ENCODE results near the gene UBAC2. TPM values are rescaled to one million over a fixed set of nuclear protein-coding genes. Genes with fewer than 3 reads are reported as not detected.

UBAC2 gene
- total RNA-seq, 1 donor from 2014 or later = 36.3 TPM

GRCh38 chr13:99314640-99315176, 114.1 kb downstream of the UBAC2 start:
- intact Hi-C loops (cut with micrococcal nuclease) = no loop called here
- no peak for ATAC-seq

GRCh38 chr13:99315186-99315585, 114.5 kb downstream of the UBAC2 start:
- ATAC-seq = no peak
- no peak for DNase-seq
- intact Hi-C loops (cut with micrococcal nuclease) = no loop called here

More at GRCh38 chr13:99314640-99315176, 114.1 kb downstream of the UBAC2 start:
- no peak for DNase-seq

GRCh38 chr13:99316224-99316623, 115.6 kb downstream of the UBAC2 start:
- no peak for DNase-seq
- ATAC-seq = no peak
- intact Hi-C loops (cut with micrococcal nuclease) = no loop called here

GRCh38 chr13:99316657-99317256, 116.1 kb downstream of the UBAC2 start:
- DNase-seq (no peak), ATAC-seq (peak; percentile 52)
- intact Hi-C loops (cut with micrococcal nuclease) = no loop called here

GRCh38 chr13:99320693-99321481, 120.2 kb downstream of the UBAC2 start:
- intact Hi-C loops (cut with micrococcal nuclease) = no loop called here
- ATAC-seq (peak; percentile 30), DNase-seq (no peak)

- intact Hi-C loops (cut with micrococcal nuclease) = no loop called here
- ATAC-seq (no peak), DNase-seq (no peak)
Measured at GRCh38 chr13:99321709-99322108, 121.1 kb downstream of the UBAC2 start.

- no peak for DNase-seq
- intact Hi-C loops (cut with micrococcal nuclease) = no loop called here
- ATAC-seq = peak; percentile 81
Measured at GRCh38 chr13:99322297-99323103, 121.8 kb downstream of the UBAC2 start.

- intact Hi-C loops (cut with micrococcal nuclease) = no loop called here
- ATAC-seq (no peak), DNase-seq (no peak)
Measured at GRCh38 chr13:99323488-99323887, 122.8 kb downstream of the UBAC2 start.

GRCh38 chr13:99326012-99326411, 125.4 kb downstream of the UBAC2 start:
- ATAC-seq = no peak
- intact Hi-C loops (cut with micrococcal nuclease) = no loop called here
- DNase-seq = no peak

- intact Hi-C loops (cut with micrococcal nuclease) = no loop called here
- no peak for ATAC-seq
- DNase-seq = no peak
Measured at GRCh38 chr13:99327126-99327525, 126.5 kb downstream of the UBAC2 start.

- DNase-seq = no peak
- no peak for ATAC-seq
- intact Hi-C loops (cut with micrococcal nuclease) = no loop called here
Measured at GRCh38 chr13:99327761-99328160, 127.1 kb downstream of the UBAC2 start.

GRCh38 chr13:99329477-99329876, 128.8 kb downstream of the UBAC2 start:
- DNase-seq (no peak), ATAC-seq (no peak)
- intact Hi-C loops (cut with micrococcal nuclease) = no loop called here

GRCh38 chr13:99330942-99331341, 130.3 kb downstream of the UBAC2 start:
- ATAC-seq (no peak), DNase-seq (no peak)
- intact Hi-C loops (cut with micrococcal nuclease) = no loop called here

- DNase-seq (no peak), ATAC-seq (no peak)
- intact Hi-C loops (cut with micrococcal nuclease) = no loop called here
Measured at GRCh38 chr13:99331881-99332293, 131.2 kb downstream of the UBAC2 start.

GRCh38 chr13:99332456-99332855, 131.8 kb downstream of the UBAC2 start:
- DNase-seq (peak; percentile 47), ATAC-seq (no peak)
- intact Hi-C loops (cut with micrococcal nuclease) = no loop called here

GRCh38 chr13:99334221-99334620, 133.6 kb downstream of the UBAC2 start:
- ATAC-seq (no peak), DNase-seq (no peak)
- intact Hi-C loops (cut with micrococcal nuclease) = no loop called here

GRCh38 chr13:99335087-99335486, 134.4 kb downstream of the UBAC2 start:
- intact Hi-C loops (cut with micrococcal nuclease) = no loop called here
- DNase-seq = no peak
- no peak for ATAC-seq

- DNase-seq (no peak), ATAC-seq (no peak)
- intact Hi-C loops (cut with micrococcal nuclease) = no loop called here
Measured at GRCh38 chr13:99335603-99336002, 134.9 kb downstream of the UBAC2 start.

- no peak for DNase-seq
- intact Hi-C loops (cut with micrococcal nuclease) = no loop called here
- peak; percentile 74 for ATAC-seq
Measured at GRCh38 chr13:99339230-99339721, 138.6 kb downstream of the UBAC2 start.

Measured in left ventricle myocardium superior (tissue), 1 donor.